Activated T-cell treated with anti-CD3 and anti-CD28 coated beads, Interleukin-2, amount 50 U/mL, for 72 hours (primary cell): ENCODE measurements around the gene FZR1. TPM values are rescaled to one million over a fixed set of nuclear protein-coding genes. Genes with fewer than 3 reads are reported as not detected.

Experiments used
- ATAC-seq, 2 donors: fragments of 150-1000 bp; cut with Tn5 transposase; replicated peaks in 1 of 2; 2 replicates each; pipeline ENCODE4 v1.10.0; 2021; ENCODE audit warnings: moderate library complexity in 2 of 2, mild to moderate bottlenecking in 1 of 2
- DNase-seq, 2 donors: peaks; one replicate each; pipeline ENCODE4 v3.0.0; 2021 to 2022; ENCODE audit warnings: mixed read lengths in 1 of 2
- H3K27ac Mint-ChIP-seq: one replicate; pipeline ENCODE4 v1.8.0; 2022; ENCODE audit warnings: mild to moderate bottlenecking, moderate library complexity, mixed read lengths
- H3K27me3 Mint-ChIP-seq: one replicate; pipeline ENCODE4 v1.8.0; 2022; ENCODE audit warnings: low read depth, mixed read lengths
- H3K36me3 Mint-ChIP-seq, 2 donors: one replicate each; pipeline ENCODE4 v1.8.0; 2022; ENCODE audit warnings: mixed read lengths in 2 of 2, mild to moderate bottlenecking in 1 of 2; ENCODE audit not compliant: insufficient read depth in 2 of 2
- H3K4me1 Mint-ChIP-seq: one replicate; pipeline ENCODE4 v1.8.0; 2022; ENCODE audit warnings: low read depth, mixed read lengths
- H3K4me3 Mint-ChIP-seq, 2 donors: one replicate each; pipeline ENCODE4 v1.8.0; 2022; ENCODE audit warnings: mild to moderate bottlenecking in 2 of 2, mixed read lengths in 2 of 2, moderate library complexity in 2 of 2
- H3K9me3 Mint-ChIP-seq, 2 donors: one replicate each; pipeline ENCODE4 v1.8.0; 2022; ENCODE audit warnings: mixed read lengths in 2 of 2
- total RNA-seq, 2 donors: library from RNA; stranded (reverse); gene quantifications; one replicate each; pipeline ENCODE4 v1.2.3, GENCODE V29; 2022

FZR1 gene
- total RNA-seq, 2 donors from 2014 or later, result 66.2 to 85.9 TPM

DNA sequence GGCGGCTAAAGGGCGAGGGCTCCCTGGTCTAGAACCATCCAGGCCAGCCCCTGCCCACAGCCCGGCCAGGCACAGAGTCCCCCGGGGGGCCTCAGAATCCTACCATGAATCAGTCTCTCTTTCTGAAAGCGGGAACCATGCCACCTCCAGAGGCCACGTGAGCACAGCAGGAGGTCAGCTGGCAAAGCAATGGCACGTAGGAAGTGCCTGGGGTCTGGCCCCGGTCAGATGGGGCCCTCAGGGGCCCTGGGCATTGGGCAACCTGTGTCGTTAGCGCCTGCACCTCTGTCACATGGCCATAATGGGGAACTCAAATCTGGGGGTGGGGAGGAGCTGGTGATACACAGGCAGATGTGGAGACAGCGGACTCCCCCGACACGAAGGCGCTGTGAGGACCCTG lies 42.5 kb downstream of the FZR1 start:
- no peak for ATAC-seq
- Mint-ChIP-seq H3K4me3 (no peak overlapping the region), H3K27ac (no peak overlapping the region), H3K36me3 (peaks cover 0 to 8% of the 10 kb centered on the region in 2 donors), H3K27me3 (no peaks in the 10 kb centered on the region), H3K9me3 (no peaks in the 10 kb centered on the region), H3K4me1 (peaks cover 25% of the 10 kb centered on the region)
- no peak for DNase-seq

DNA sequence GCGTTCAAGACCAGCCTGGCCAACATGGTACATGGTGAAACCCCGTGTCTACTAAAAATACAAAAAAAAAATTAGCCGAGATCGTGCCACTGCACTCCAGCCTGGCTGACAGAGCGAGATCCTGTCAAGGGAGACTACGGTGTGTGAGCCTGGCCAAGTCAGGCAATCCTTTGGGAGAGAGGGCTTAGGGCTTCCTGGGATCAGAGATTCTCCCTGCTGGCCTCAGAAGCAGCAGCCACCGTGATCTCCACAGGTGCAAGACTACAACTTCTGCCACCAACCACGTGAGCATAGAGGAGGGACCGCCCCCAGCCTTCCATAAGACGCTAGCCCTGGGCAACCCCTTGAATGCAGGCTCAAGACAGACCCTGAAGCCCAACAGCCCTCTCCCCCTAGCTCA lies 43.7 kb downstream of the FZR1 start:
- H3K4me3 Mint-ChIP-seq, result no peak overlapping the region
- ATAC-seq, result no peak
- no peak for DNase-seq
- peaks cover 34% of the 10 kb centered on the region for H3K4me1 Mint-ChIP-seq
- H3K9me3 Mint-ChIP-seq, result no peaks in the 10 kb centered on the region
- peaks cover 0 to 8% of the 10 kb centered on the region in 2 donors for H3K36me3 Mint-ChIP-seq
- no peak overlapping the region for H3K27ac Mint-ChIP-seq
- no peaks in the 10 kb centered on the region for H3K27me3 Mint-ChIP-seq

DNA sequence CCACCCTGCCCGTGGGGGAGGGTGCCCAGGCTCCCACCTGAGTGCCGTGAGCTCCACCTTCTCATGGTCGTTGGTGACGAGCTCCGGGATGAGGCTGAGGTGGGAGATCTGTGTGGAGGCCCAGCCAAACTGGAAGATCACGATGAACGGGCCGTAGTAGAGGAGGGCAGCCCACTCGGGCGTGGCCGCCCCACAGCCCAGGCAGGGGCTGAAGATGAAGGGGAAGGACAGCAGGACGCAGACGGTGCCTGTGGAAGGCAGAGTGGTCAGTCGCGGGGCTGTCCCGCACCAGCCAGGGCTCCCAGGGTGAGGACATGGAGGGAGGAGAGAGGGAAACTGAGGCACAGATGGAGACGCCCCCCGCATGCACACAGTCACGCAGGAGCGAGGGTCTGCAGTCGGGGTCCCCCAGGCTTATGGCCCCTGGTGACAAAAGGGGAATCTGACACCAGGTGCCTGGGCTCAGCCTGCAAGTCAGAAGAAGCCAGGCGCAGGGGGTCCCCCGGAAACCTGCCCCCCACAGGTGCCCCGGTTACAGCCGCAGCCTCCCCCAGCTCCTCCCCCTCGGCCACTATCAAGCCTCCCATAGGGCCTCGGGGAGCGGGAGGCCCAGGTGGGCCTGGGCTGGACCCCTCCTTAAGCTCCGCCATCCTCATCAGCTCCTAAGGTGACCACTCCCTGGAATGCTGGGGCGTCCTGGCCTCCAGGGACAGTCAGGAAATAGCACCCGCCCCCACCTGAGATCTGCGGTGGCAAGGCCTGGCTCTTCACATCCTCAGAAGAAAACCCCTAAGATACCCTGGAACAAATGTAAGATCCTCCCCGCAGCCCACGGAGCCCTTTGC lies 45.1 kb downstream of the FZR1 start:
- H3K36me3 Mint-ChIP-seq, result no peaks in the 10 kb centered on the region
- ATAC-seq, result no peak
- no peaks in the 10 kb centered on the region for H3K9me3 Mint-ChIP-seq
- peaks cover 36% of the 10 kb centered on the region for H3K4me1 Mint-ChIP-seq
- no peak overlapping the region for H3K4me3 Mint-ChIP-seq
- no peak for DNase-seq
- no peaks in the 10 kb centered on the region for H3K27me3 Mint-ChIP-seq
- peak overlapping the region; percentile 20 for H3K27ac Mint-ChIP-seq

DNA sequence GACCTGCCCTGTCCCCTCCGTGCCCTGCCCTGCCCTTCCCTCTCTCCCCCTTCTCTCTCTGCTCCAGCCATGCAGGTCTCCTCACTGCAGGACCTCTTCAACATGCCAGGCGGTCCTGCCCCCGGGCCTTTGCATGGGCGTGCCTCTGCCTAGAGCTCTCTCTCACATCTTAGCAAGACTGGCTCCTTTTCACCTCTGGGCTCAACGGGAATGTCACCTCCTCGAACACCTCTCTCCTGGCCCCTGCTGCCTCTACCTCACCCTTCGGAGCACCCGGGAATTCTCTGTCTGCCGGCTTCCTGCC lies 45.6 kb downstream of the FZR1 start:
- DNase-seq (no peak), ATAC-seq (no peak)
- Mint-ChIP-seq H3K4me3 (no peak overlapping the region), H3K36me3 (peaks cover 0 to under 1% of the 10 kb centered on the region in 2 donors), H3K27me3 (no peaks in the 10 kb centered on the region), H3K4me1 (peaks cover 42% of the 10 kb centered on the region), H3K27ac (no peak overlapping the region), H3K9me3 (no peaks in the 10 kb centered on the region)

DNA sequence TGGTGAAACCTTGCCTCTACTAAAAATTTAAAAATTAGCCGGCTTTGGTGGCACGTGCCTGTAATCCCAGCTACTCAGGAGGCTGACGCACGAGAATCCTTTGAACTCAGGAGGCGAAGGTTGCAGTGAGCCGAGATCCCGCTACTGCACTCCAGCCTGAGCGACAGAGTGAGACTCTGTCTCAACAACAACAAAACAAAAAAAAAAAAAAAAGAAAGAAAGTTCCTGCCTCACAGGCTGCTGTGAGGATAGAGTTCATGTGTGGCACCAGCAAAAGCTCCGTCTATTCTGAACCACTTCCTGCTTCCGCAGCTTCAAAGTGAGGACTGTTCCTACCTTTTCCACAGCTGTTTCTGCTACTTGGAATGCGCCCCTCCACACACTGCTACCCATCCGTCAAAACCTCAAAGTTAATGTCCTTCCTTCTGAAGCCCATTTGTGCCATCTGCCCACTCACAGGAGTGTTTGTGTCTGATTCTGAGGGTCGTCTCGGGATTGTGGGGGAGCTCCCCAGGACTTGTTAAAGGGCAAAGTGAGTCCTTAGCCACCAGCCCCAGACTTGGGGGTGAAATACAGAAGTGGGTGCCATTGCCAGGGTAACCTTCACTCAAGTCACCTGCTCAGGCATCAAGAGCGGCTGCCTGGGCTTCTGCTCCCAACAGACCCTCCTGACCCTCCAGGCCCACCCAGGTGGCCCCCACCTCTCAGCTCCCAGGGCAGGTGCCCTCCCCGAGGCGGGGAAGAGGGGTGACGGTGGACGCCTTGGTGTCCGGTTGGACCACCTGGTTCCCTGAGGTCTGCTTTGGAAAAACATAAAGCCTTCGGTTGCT lies 48.4 kb downstream of the FZR1 start:
- H3K27ac Mint-ChIP-seq, result peak overlapping the region; percentile 93
- H3K4me3 Mint-ChIP-seq, result peak overlapping the region; percentile 85 to 96
- no peak for ATAC-seq
- DNase-seq, result peak in 1 of 2 donors; percentile 40
- H3K9me3 Mint-ChIP-seq, result no peaks in the 10 kb centered on the region
- H3K36me3 Mint-ChIP-seq, result peaks cover 0 to 2% of the 10 kb centered on the region in 2 donors
- no peaks in the 10 kb centered on the region for H3K27me3 Mint-ChIP-seq
- H3K4me1 Mint-ChIP-seq, result peaks cover 55% of the 10 kb centered on the region

DNA sequence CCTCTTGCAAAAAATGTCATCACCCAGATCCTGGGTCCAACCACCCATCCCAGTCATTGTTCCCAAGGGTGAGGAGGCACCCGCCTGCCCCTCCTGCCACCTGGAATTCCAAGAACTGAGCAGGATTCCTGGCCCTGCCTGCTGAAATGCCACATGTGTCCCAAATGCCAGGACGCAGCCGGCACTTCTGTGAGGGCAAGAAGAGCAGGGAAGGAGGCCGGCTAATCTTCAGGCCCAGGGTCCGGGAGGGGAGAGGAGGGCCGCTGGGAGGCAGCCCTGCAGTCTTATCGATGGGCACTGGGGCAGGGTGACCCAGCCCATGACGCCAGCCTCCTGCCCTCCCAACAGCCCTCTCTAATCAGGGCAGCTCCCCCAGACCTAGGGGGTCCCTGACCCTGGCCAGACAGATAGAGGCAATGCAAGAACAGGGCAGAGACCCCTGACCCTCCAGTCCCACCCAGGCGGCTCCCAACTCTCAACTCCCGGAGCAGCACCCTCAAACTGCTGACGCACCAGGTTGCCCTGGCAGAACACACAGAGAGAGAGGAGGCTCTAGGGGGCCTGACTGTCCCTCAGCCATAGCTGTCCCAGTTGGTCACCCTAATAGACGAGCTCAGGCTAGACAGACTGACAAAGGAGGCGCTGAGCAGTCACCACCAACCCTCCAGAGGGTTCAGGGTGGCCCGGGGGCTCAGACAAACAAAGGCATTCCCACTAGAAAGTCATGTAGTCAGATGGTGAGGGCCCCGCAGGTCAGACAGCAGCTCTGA lies 49.7 kb downstream of the FZR1 start:
- H3K9me3 Mint-ChIP-seq, result no peaks in the 10 kb centered on the region
- ATAC-seq (no peak), DNase-seq (no peak)
- H3K36me3 Mint-ChIP-seq, result peaks cover 0 to 2% of the 10 kb centered on the region in 2 donors
- H3K27me3 Mint-ChIP-seq, result no peaks in the 10 kb centered on the region
- peak overlapping the region; percentile 85 to 96 for H3K4me3 Mint-ChIP-seq
- H3K27ac Mint-ChIP-seq, result peak overlapping the region; percentile 93
- peaks cover 55% of the 10 kb centered on the region for H3K4me1 Mint-ChIP-seq

DNA sequence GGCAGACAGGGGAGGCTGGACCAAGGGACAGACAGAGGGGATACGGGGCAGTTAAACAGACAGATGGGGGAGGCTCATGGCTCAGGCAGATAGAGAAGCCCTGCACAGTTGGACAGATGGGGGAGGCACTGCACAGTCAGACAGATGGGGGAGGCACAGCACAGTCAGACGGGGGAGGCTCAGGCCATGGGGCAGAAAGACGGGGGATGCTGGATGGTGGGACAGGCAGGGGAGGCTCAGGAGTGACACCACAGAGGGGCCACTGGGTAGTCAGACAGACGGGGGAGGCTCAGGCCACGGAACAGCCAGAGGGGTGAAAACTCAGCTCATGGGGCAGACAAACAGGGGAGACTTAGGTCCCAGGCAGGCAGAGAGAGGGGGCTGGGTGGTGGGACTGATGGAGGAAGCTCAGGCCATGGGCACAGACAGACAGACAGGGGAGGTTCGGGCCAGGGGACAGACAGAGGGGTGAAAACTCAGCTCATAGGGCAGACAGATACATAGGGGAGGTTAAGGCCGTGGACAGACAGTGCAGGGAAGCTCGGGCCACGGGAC lies 50.4 kb downstream of the FZR1 start:
- H3K27ac Mint-ChIP-seq, result peak overlapping the region; percentile 56

DNA sequence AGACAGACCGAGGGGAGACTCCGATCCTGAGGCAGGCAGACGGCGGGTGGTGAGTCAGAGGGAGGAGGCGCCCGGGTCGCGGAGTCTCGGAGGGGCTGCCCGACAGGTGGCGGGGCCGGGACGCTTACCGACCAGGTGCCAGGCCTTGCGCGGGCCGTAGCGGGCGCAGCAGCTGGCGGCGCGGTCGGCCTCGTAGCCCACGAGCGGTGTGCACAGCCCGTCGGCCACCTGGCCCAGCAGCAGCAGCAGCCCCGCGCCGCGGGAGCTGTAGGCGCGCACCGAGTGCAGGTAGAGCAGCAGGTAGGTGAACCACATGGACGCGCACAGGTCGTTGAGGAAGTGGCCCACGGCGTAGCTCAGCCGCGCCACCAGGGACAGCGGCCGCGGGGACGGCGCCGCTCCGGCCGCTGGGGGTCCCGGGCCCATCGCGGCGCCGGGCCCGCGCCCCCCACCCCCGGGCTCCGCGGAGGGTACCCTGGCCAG lies 50.9 kb downstream of the FZR1 start:
- H3K36me3 Mint-ChIP-seq, result peaks cover 0 to 2% of the 10 kb centered on the region in 2 donors
- ATAC-seq (peak; percentile 46 to 54), DNase-seq (peak; percentile 74 to 80)
- H3K27ac Mint-ChIP-seq, result peak overlapping the region; percentile 56
- H3K4me1 Mint-ChIP-seq, result peaks cover 55% of the 10 kb centered on the region
- no peaks in the 10 kb centered on the region for H3K27me3 Mint-ChIP-seq
- H3K9me3 Mint-ChIP-seq, result no peaks in the 10 kb centered on the region
- H3K4me3 Mint-ChIP-seq, result peak overlapping the region; percentile 85 to 96

More for the DNA sequence above, 50.4 kb downstream of the FZR1 start:
- ATAC-seq (no peak), DNase-seq (no peak)
- H3K4me1 Mint-ChIP-seq, result peaks cover 55% of the 10 kb centered on the region
- no peaks in the 10 kb centered on the region for H3K9me3 Mint-ChIP-seq
- H3K4me3 Mint-ChIP-seq, result peak overlapping the region; percentile 85 to 96
- peaks cover 0 to 2% of the 10 kb centered on the region in 2 donors for H3K36me3 Mint-ChIP-seq
- H3K27me3 Mint-ChIP-seq, result no peaks in the 10 kb centered on the region

DNA sequence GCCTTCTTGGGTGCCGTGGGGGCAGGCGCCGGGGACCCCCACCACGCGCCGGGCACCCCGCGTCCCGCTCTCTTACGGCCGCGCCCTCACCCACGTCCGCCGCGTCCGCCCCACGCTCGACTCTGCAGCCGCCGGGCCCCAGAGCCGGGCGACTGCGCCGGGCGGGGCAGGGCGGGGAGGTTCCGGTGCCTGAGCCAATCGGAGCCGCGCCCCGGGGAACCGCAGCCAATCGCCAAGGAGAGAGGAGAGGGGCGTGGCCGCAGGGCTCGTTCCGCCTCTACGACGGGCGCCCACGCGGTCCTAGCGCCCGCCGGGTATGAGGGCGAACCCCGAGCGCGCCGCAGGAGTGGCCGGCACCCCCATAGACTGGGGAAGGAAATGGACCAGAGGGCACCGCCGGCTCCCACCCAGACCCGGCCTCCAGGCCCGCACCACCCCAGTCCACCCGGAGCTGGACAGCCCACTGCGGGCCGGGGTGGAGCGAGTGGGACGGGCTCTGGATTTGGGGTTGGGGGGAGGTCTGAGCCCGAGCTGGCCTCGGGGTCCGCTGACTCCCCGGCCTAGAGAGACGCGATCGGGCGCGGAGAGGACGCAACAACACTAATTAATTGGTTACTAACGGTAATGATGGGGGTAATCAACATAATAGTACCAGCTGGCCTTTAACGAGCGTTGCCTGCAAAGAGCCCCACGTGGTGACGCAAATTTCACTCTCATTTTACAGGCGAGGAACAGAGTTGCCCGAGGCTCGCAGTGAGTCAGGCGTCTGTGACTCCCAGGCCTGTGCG lies 51.5 kb downstream of the FZR1 start, which contains the start of gene MFSD12:
TSS of gene MFSD12 (minus strand) at position 126 of the 788 bp plus-strand sequence. CDS start 183 bp downstream, outside the sequence.
- peak within 1 kb of the TSS; percentile 85 to 96 for H3K4me3 Mint-ChIP-seq
- peaks cover 0 to 2% of the 10 kb centered on the region in 2 donors for H3K36me3 Mint-ChIP-seq
- H3K4me1 Mint-ChIP-seq, result peaks cover 52% of the 10 kb centered on the region
- DNase-seq, result peak; percentile 98
- peak; percentile 93 to 94 for ATAC-seq
- H3K9me3 Mint-ChIP-seq, result no peaks in the 10 kb centered on the region
- no peaks in the 10 kb centered on the region for H3K27me3 Mint-ChIP-seq
- peak within 1 kb of the TSS; percentile 87 for H3K27ac Mint-ChIP-seq

DNA sequence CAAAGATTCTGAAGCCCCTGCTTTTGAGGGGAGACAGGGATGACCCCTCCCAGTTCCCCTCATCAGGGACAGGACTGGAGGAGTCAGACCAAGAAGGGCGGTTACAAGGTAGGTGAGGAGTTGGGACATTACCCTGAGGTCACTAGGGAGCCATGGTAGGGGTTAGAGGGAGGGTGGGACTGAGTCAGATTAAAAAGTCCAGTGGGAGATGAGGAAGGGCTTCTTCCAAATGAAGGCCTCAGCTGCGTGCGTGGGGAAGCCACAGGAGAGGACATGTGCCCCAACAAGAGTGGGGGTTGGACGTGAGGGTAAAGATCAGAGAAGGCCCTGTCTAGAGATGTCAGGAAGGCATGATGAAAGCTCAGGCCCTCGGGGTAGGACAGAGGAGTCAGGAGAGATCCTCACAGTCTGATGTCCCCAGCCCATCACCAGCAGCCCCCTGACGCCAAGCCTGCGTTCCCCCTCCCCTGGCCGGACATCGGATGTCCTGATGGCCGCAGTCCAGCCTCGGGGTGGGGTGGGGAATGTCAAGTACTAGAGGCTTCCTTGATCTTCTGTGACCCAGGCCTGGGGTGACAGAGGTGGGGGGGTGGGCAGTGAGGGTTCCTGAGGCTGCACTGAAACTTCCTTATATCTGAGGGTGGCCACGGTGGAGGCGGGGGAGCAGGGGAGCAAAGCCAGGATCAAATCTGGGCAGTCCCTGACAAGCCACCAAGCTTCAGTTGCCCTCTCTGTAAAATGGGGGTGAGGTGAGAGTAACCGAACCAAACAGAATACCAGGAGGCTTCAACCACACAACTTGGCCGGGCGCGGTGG lies 57.8 kb downstream of the FZR1 start:
- Mint-ChIP-seq H3K27ac (no peak overlapping the region), H3K9me3 (no peaks in the 10 kb centered on the region), H3K4me3 (no peak overlapping the region), H3K27me3 (no peaks in the 10 kb centered on the region), H3K36me3 (no peaks in the 10 kb centered on the region), H3K4me1 (peaks cover 4% of the 10 kb centered on the region)
- no peak for DNase-seq
- no peak for ATAC-seq

DNA sequence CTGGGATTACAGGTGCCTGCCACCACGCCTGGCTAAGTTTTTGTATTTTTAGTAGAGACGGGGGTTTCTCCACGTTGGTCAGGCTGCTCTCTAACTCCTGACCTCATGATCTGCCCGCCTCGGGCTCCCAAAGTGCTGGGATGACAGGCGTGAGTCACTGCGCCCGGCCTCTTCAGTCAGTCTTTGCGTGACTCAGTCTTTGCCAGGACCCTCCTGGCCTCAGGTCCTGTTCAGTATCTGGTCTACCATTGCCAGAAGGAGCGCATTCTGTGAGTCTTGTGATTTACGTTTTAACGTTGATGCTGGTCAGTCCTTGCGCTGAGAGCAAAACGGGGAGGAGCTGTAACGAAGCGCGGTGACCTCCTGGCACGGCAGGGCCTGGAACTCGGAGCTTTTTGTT lies 59.0 kb downstream of the FZR1 start:
- Mint-ChIP-seq H3K27ac (no peak overlapping the region), H3K4me1 (no peaks in the 10 kb centered on the region), H3K36me3 (no peaks in the 10 kb centered on the region), H3K27me3 (no peaks in the 10 kb centered on the region), H3K4me3 (no peak overlapping the region), H3K9me3 (no peaks in the 10 kb centered on the region)
- DNase-seq (no peak), ATAC-seq (no peak)
